HG03460 (cell line): ENCODE results near the gene CWH43.
"Not testable (repeated sequence)": the region's sequence is repeated elsewhere in the genome, so short reads cannot be mapped to it uniquely, and the experiment has no call there.

Source experiments
- ATAC-seq: cut with Tn5 transposase; IDR thresholded peaks from one replicate; pipeline ENCODE4 v1.9.1; 2021; ENCODE audit not compliant: unreplicated experiment

The CWH43 gene

GRCh38 chr4:48985976-48986653 is at the start of gene CWH43:
Gene CWH43, plus strand, starts transcription at chr4:48986275. Its CDS starts 155 bp downstream, at chr4:48986430.
- no peak for ATAC-seq

GRCh38 chr4:48937033-48937432 is 49.0 kb upstream of the CWH43 start:
- no peak for ATAC-seq

GRCh38 chr4:48938831-48939230 is 47.2 kb upstream of the CWH43 start:
- ATAC-seq: no peak

- ATAC-seq: no peak
Measured at GRCh38 chr4:48939785-48940184, 46.3 kb upstream of the CWH43 start.

- no peak for ATAC-seq
Measured at GRCh38 chr4:48943387-48943786, 42.7 kb upstream of the CWH43 start.

- ATAC-seq: no peak
Measured at GRCh38 chr4:48944252-48944651, 41.8 kb upstream of the CWH43 start.

GRCh38 chr4:48944756-48945241 is 41.3 kb upstream of the CWH43 start:
- no peak for ATAC-seq

- ATAC-seq: no peak
Measured at GRCh38 chr4:48945981-48946380, 40.1 kb upstream of the CWH43 start.

GRCh38 chr4:48947731-48948130 is 38.3 kb upstream of the CWH43 start:
- no peak for ATAC-seq

GRCh38 chr4:48949086-48949485 is 37.0 kb upstream of the CWH43 start:
- no peak for ATAC-seq

- ATAC-seq: no peak
Measured at GRCh38 chr4:48949518-48950219, 36.4 kb upstream of the CWH43 start.

- ATAC-seq: no peak
Measured at GRCh38 chr4:48954314-48954713, 31.8 kb upstream of the CWH43 start.

- ATAC-seq: not testable (repeated sequence)
Measured at GRCh38 chr4:48957366-48957765, 28.7 kb upstream of the CWH43 start.

- ATAC-seq: no peak
Measured at GRCh38 chr4:48958582-48958981, 27.5 kb upstream of the CWH43 start.

- ATAC-seq: no peak
Measured at GRCh38 chr4:48960988-48961635, 25.0 kb upstream of the CWH43 start.

- ATAC-seq: no peak
Measured at GRCh38 chr4:48962636-48963035, 23.4 kb upstream of the CWH43 start.

GRCh38 chr4:48963042-48963679 is 22.9 kb upstream of the CWH43 start:
- ATAC-seq: peak; percentile 90

- ATAC-seq: no peak
Measured at GRCh38 chr4:48967101-48967500, 19.0 kb upstream of the CWH43 start.

GRCh38 chr4:48967631-48968030 is 18.4 kb upstream of the CWH43 start:
- ATAC-seq: no peak

GRCh38 chr4:48968814-48969213 is 17.3 kb upstream of the CWH43 start:
- no peak for ATAC-seq

- ATAC-seq: no peak
Measured at GRCh38 chr4:48970471-48970921, 15.6 kb upstream of the CWH43 start.
